B cell (primary cell): ENCODE measurements around the gene CXXC5. TPM values are rescaled to one million over a fixed set of nuclear protein-coding genes. Genes with fewer than 3 reads are reported as not detected.

Experiments used
- ATAC-seq: fragments of 200-7000 bp; cut with Tn5 transposase; one replicate; pipeline ENCODE4 v1.10.0; 2021; ENCODE audit warnings: low read depth, mild to moderate bottlenecking, moderate number of reproducible peaks, moderate library complexity
- CTCF ChIA-PET: fragments of 350-600 bp; sonication (Branson Sonifier 250); formaldehyde crosslinking; loops from one replicate; lab custom pipeline; 2021; ENCODE audit warnings: antibody characterized with exemption, inconsistent platforms; lab: Charles Lee
- POLR2A ChIA-PET: fragments of 350-600 bp; sonication (Branson Sonifier 250); formaldehyde crosslinking; loops from one replicate; lab custom pipeline; 2021; ENCODE audit warnings: antibody characterized with exemption; lab: Charles Lee
- DNase-seq: peaks from one replicate; pipeline ENCODE4 v3.0.0; 2013
- H2AFZ ChIP-seq: 2 replicates; pipeline ENCODE4 v1.6.1; 2012; ENCODE audit warnings: mild to moderate bottlenecking, low read depth, low read length; ENCODE audit not compliant: insufficient read depth, poor library complexity, severe bottlenecking
- H3K27ac ChIP-seq, 2 donors: 1 replicate in 1 of 2; 2 replicates in 1 of 2; pipeline ENCODE4 v1.5.1; 2012 to 2013; ENCODE audit warnings: low read length in 2 of 2, mild to moderate bottlenecking in 2 of 2, moderate library complexity in 1 of 2
- H3K27me3 ChIP-seq, 4 experiments: fragments of 200-600 bp in 1 of 4; sonication (generic) in 1 of 4; replicated peaks in 1 of 4; 1 replicate in 2 of 4; 2 replicates in 2 of 4; pipeline versions ENCODE4 v1.6.1 to v1.7.0; 2013 to 2016; ENCODE audit warnings: low read length in 3 of 4, mild to moderate bottlenecking in 2 of 4, mixed read lengths in 1 of 4, moderate library complexity in 1 of 4; ENCODE audit not compliant: insufficient read depth in 4 of 4, control insufficient read depth in 3 of 4; ENCODE audit errors: control extremely low read depth in 1 of 4
- H3K36me3 ChIP-seq, 2 experiments: replicated peaks in 1 of 2; 1 replicate in 1 of 2; 2 replicates in 1 of 2; pipeline versions ENCODE4 v1.6.1 to v1.7.1; 2013; ENCODE audit warnings: low read length in 1 of 2; ENCODE audit not compliant: insufficient read depth in 2 of 2, control insufficient read depth in 1 of 2; ENCODE audit errors: control extremely low read depth in 1 of 2, extremely low read depth in 1 of 2
- H3K4me1 ChIP-seq, 2 donors: fragments of 200-600 bp in 1 of 2; sonication (generic) in 1 of 2; 1 replicate in 1 of 2; 2 replicates in 1 of 2; pipeline versions ENCODE4 v1.5.1 to v1.6.1; 2013 to 2017; ENCODE audit warnings: low read length in 2 of 2; ENCODE audit not compliant: control insufficient read depth in 2 of 2, insufficient read depth in 2 of 2
- H3K4me2 ChIP-seq: replicated peaks from 2 replicates; pipeline ENCODE3; 2012; ENCODE audit warnings: mild to moderate bottlenecking, low read depth, low read length; ENCODE audit not compliant: poor library complexity, severe bottlenecking
- H3K4me3 ChIP-seq, 5 experiments: fragments of 200-600 bp in 1 of 5; sonication (generic) in 1 of 5; 1 replicate in 3 of 5; 2 replicates in 2 of 5; pipeline versions ENCODE4 v1.5.1 to v1.7.0; 2011 to 2016; ENCODE audit warnings: low read length in 4 of 5, mild to moderate bottlenecking in 4 of 5, low read depth in 2 of 5, control low read depth in 1 of 5, moderate library complexity in 1 of 5; ENCODE audit not compliant: insufficient read depth in 1 of 5; ENCODE audit errors: control extremely low read depth in 1 of 5, extremely low read depth in 1 of 5
- H3K79me2 ChIP-seq: fragments of 200-600 bp; sonication (generic); one replicate; pipeline ENCODE4 v1.6.0; 2016; ENCODE audit warnings: low read length; ENCODE audit not compliant: control insufficient read depth, insufficient read depth
- H3K9ac ChIP-seq: fragments of 200-600 bp; sonication (generic); 2 replicates; pipeline ENCODE4 v1.6.1; 2017; ENCODE audit warnings: mild to moderate bottlenecking, low read length, moderate library complexity
- H3K9me3 ChIP-seq, 3 donors: one replicate each; pipeline versions ENCODE4 v1.6.1 to v1.7.1; 2013; ENCODE audit warnings: low read length in 2 of 3; ENCODE audit not compliant: control insufficient read depth in 2 of 3, insufficient read depth in 1 of 3; ENCODE audit errors: control extremely low read depth in 1 of 3
- H4K20me1 ChIP-seq: 2 replicates; pipeline ENCODE4 v1.6.0; 2012; ENCODE audit warnings: mild to moderate bottlenecking, low read length; ENCODE audit not compliant: insufficient read depth, control insufficient read depth, poor library complexity, severe bottlenecking
- H3K27ac Mint-ChIP-seq: one replicate; pipeline ENCODE4 v1.8.0; 2021; ENCODE audit warnings: mixed read lengths
- H3K27me3 Mint-ChIP-seq: one replicate; pipeline ENCODE4 v1.8.0; 2021; ENCODE audit warnings: mixed read lengths
- H3K4me1 Mint-ChIP-seq: one replicate; pipeline ENCODE4 v1.8.0; 2021; ENCODE audit warnings: mixed read lengths
- H3K4me3 Mint-ChIP-seq: one replicate; pipeline ENCODE4 v1.8.0; 2021; ENCODE audit warnings: mixed read lengths
- H3K9me3 Mint-ChIP-seq: one replicate; pipeline ENCODE4 v1.8.0; 2022; ENCODE audit warnings: mixed read lengths; ENCODE audit not compliant: insufficient read depth
- CTCF ChIP-seq: fragments of 200-600 bp; IDR thresholded peaks from one replicate; pipeline ENCODE4 v1.8.0; 2022; ENCODE audit warnings: antibody characterized with exemption, mild to moderate bottlenecking
- EZH2 ChIP-seq: IDR thresholded peaks from 2 replicates; pipeline ENCODE4 v1.6.1; 2012; ENCODE audit warnings: borderline replicate concordance, low read depth, mild to moderate bottlenecking, moderate library complexity, low read length; ENCODE audit not compliant: insufficient read depth, poor library complexity, severe bottlenecking
- WGBS: methylation state at CpG from one replicate; pipeline ENCODE4 v1.1.5; 2013; ENCODE audit warnings: missing lambda C conversion rate; ENCODE audit not compliant: insufficient coverage; 5-methylcytosine and 5-hydroxymethylcytosine counted together
- intact Hi-C: fragments of 100-400 bp; cut with micrococcal nuclease; formaldehyde crosslinking; loops from one replicate; pipeline ENCODE4 v1.10.0; 2022
- polyA plus RNA-seq: library from polyadenylated mRNA; depleted of rRNA; stranded (reverse); fragments of >200 nt; gene quantifications from 2 replicates; pipeline ENCODE4 v1.2.3, GENCODE V29; 2012
- total RNA-seq, 2 donors: library from RNA; stranded (reverse); fragments of 120-200 nt in 1 of 2; gene quantifications; 1 replicate in 1 of 2; 2 replicates in 1 of 2; pipeline versions ENCODE4 v1.2.3 to v1.2.4, GENCODE V29; 2013 to 2022

Gene CXXC5
- total and polyA plus RNA-seq, 2 donors (not counting 1 experiment from before 2014, with no cell fraction given): 126 to 143 TPM

- DNase-seq (peak; percentile 6), ATAC-seq (no peak)
- no peaks in the 10 kb centered on the region for H3K27me3 ChIP-seq
- H3K79me2 ChIP-seq: peaks cover 54% of the 10 kb centered on the region
- no peaks in the 10 kb centered on the region for H3K36me3 ChIP-seq
- intact Hi-C loops: no loop called here
- no peak overlapping the region for H3K27ac ChIP-seq
- Mint-ChIP-seq H3K4me3 (no peak overlapping the region), H3K27ac (peak overlapping the region; percentile 47), H3K9me3 (no peaks in the 10 kb centered on the region), H3K4me1 (peaks cover 82% of the 10 kb centered on the region), H3K27me3 (no peaks in the 10 kb centered on the region)
- no peak overlapping the region for H3K4me3 ChIP-seq
- H3K4me1 ChIP-seq: peaks cover 46 to 86% of the 10 kb centered on the region in 2 donors
- H2AFZ ChIP-seq: no peak overlapping the region
- WGBS: 96% methylated on average over 3 of the region's 6 CpGs
- no peak overlapping the region for H3K9ac ChIP-seq
- H3K4me2 ChIP-seq: no peak overlapping the region
- no peak for TF ChIP-seq EZH2
- no peak for TF ChIP-seq CTCF
- CTCF ChIA-PET: interaction anchor here (1.1 to 10.7 kb wide), 4 partner anchors 8 to 124 kb away, joined by 3 to 338 read pairs (median 5); partner anchors contain the start of gene CXXC5
- no peaks in the 10 kb centered on the region for H3K9me3 ChIP-seq
- POLR2A ChIA-PET: interaction anchor here (0.6 to 1.0 kb wide), 2 partner anchors 11 to 51 kb away, joined by 4 read pairs; no protein-coding TSS in a partner anchor
- no peaks in the 10 kb centered on the region for H4K20me1 ChIP-seq
Measured at GRCh38 chr5:139641116-139642080, 6.8 kb upstream of the CXXC5 start.
